Measurements from ENCODE around the gene NT5C.

Gene NT5C

DNA sequence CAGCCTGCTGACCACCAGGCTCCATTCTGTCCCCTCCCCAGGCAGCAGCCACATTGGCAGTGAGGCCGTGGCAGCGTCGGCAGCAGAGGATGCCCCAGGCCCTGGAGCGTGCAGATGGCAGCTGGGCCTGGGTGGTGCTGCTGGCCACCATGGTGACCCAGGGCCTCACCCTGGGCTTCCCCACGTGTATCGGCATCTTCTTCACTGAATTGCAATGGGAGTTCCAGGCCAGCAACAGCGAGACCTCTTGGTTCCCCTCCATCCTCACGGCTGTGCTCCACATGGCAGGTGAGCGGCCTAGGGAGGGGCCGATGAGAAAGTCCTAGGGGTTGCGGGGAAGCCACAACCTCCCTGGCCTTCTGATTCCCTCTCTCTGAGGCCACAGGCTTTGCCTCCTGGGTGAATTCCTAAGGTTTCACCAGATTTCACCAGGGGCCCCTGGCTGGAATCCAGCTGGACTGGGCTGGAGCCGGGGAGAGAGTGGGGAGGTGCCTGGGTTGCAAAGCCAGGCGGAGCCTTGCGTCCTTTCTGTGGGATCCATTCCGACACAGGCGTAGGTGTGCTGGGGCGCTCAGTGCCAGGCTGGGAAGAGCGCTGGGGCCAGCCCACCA is 37.9 kb downstream of the NT5C start:
- DNase-seq (ENCODE audit: low read depth, low spot score), result no peak

DNA sequence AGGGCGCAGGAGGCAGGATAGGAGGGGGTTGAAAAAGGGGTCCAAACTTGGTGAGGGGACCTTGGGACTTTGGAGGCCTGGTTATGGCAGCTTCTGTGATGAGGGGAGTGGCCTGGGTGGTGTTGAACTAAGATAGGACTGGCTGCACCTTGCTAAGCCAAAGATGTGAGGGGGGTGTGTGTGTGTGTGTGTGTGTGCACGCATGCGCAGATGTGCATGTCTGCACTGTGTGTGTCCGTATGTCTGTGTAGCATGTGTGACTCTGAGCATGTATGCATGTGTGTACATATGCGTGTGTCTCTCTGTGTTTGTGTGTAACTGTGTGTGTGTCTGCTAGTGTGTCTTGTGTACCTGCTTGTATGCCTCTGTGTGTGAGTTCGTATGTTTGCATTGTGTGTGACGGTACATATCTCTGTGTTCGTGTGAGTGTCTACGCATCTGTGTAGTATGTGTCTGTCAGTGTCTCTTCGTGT is 39.7 kb downstream of the NT5C start:
- no peak for DNase-seq (ENCODE audit: low read depth, low spot score)

- DNase-seq (ENCODE audit: low read depth, low spot score), result no peak
Observed at GRCh38 chr17:75090871-75091854, 40.4 kb downstream of the NT5C start.

- DNase-seq (ENCODE audit: low read depth, low spot score), result peak; percentile 55
Observed at GRCh38 chr17:75088465-75089417, 42.8 kb downstream of the NT5C start.

DNA sequence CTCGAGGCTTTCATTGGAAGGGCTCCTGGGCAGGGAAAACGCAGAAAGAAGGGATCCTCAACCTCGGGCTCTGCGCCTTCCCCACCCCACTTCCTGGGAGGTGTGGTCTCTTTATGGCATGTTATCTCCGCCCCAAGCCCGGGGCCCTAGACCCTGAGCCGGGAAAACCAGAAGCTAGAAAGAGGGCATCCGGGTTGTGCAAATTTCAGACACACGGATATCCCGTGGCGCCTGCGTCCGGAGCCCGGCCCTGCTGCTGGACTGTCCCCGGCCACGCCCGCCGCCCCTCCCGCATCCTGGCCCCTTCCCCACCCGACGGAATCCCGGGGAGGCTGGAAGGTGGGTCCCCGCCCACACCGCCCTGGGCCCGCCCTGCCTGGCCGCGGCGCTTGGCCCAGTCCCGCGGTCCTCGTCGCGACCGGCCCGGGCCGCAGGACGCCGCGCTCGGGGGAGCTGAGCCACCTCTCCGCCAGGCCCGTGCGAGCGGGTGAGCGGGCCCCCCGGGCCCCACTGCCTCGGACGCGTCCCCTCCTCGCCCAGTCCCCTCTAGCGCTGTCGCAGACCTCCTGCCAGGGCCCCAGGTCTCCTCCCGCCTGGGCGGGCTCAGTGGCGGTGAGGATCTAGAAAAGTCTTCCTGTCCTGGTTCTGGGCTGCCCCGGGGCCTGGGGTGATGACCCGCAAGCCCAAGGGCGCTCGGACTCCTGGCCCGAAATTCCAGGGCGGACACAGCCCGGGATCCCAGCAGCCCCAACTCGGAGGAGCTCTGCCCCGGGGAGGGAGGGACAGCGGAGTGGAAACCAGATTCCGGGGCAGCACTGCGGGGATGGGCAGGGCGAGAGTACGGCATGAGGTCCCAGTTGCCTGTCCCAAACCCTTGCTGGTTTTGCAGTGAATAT is 43.7 kb downstream of the NT5C start, which contains the start of gene SLC16A5:
TSS of gene SLC16A5 (plus strand) at position 397 of the 896 bp plus-strand sequence. CDS start 5,683 bp downstream, outside the sequence.
- DNase-seq (ENCODE audit: low read depth, low spot score), result peak; percentile 83

DNA sequence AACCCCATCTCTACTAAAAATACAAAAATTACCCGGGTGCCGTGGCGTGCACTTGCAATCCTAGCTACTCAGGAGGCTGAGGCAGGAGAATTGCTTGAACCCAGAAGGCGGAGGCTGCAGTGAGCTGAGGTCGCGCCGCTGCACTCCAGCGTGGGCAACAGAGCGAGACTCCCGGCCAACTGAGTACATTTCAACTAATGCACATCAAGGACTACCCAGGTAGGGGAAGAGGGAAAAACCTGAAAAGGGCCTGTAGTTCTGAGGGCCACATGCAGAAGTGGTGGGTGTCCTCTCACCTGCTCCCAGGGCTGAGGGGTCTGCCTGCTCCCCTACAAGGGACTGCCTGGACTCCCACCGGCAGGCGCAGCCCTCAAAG is 44.4 kb downstream of the NT5C start:
- DNase-seq (ENCODE audit: low read depth, low spot score), result no peak

GRCh38 chr17:75086496-75087181 is 44.9 kb downstream of the NT5C start:
- no peak for DNase-seq (ENCODE audit: low read depth, low spot score)

DNA sequence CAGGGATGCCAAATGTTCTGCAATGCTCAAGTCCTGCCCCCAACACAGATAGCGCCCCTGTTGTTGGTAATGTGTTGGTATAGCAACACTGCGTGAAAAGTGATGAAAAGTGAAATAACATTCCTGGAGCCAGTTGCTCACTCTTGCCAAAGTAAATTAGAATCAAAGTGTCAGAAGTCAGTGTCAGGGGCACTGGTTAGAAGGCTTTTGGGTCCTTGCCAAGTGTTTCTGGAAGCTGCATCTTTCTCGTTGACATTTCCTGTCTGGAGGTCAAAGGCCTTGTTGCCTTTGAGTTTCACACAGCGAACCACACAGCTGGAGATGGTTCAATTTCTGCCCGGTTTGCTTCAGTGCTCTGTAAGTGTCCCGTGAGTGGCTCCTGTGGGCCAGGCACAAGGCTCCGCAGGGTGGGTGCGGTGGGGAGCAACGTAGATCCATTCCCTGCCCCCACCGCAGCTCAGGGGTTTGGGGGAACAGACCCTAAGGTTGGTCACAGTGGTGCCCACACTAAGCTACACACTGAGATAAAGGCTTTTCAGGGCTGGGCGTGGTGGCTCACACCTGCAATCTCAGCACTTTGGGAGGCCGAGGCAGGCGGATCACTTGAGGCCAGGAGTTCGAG is 47.4 kb downstream of the NT5C start:
- DNase-seq (ENCODE audit: low read depth, low spot score), result no peak

DNA sequence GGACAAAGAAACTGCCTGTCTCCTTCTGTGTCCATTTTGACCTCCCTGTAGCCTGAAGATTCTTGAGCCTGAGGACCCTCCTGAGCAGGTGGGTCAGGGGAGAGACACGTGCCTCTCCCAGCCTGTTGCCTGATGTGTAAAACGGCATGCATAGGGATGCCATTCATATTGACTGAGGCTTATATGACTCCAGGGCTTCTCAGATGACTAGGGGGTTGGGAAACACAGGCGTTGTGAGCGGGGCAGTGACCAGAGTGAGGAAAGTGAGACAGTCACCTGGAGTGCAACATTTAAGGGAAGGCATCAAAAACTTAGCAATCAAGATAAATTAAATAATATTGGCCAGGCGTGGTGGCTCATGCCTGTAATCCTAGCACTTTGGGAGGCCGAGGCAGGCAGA is 48.9 kb downstream of the NT5C start:
- no peak for DNase-seq (ENCODE audit: low read depth, low spot score)

- no peak for DNase-seq (ENCODE audit: low read depth, low spot score)
Observed at GRCh38 chr17:75081611-75082540, 49.7 kb downstream of the NT5C start.

Data from astrocyte of the hippocampus (primary cell).